MM.1S (cell line): ENCODE results near the gene COPB1.
"Not testable (repeated sequence)": the region's sequence is repeated elsewhere in the genome, so short reads cannot be mapped to it uniquely, and the experiment has no call there.

Experiments used
- DNase-seq: peaks from one replicate; pipeline ENCODE4 v3.0.0-alpha.2; 2015
- H2AFZ ChIP-seq: fragments of 300-600 bp; sonication (generic); 2 replicates; pipeline ENCODE4 v1.6.0; 2016; ENCODE audit warnings: antibody characterized with exemption, low read length
- H3F3A ChIP-seq: fragments of 300-600 bp; sonication (generic); 2 replicates; pipeline ENCODE4 v1.6.1; 2016; ENCODE audit warnings: mild to moderate bottlenecking, antibody characterized with exemption, low read length, moderate library complexity, mixed read lengths; ENCODE audit not compliant: insufficient read depth
- H3K27ac ChIP-seq: fragments of 300-600 bp; sonication (generic); 2 replicates; pipeline ENCODE4 v1.5.1; 2016; ENCODE audit warnings: mild to moderate bottlenecking, low read length
- H3K27me3 ChIP-seq: fragments of 300-600 bp; sonication (generic); replicated peaks from 2 replicates; pipeline ENCODE4 v1.6.0; 2016; ENCODE audit warnings: low read length; ENCODE audit not compliant: insufficient read depth
- H3K36me3 ChIP-seq: fragments of 300-600 bp; sonication (generic); replicated peaks from 2 replicates; pipeline ENCODE4 v1.6.1; 2016; ENCODE audit warnings: mild to moderate bottlenecking, low read length, mixed read lengths; ENCODE audit not compliant: insufficient read depth
- H3K4me1 ChIP-seq: fragments of 300-600 bp; sonication (generic); 2 replicates; pipeline ENCODE4 v1.6.1; 2016; ENCODE audit warnings: low read length, mixed read lengths
- H3K4me2 ChIP-seq: fragments of 300-600 bp; sonication (generic); 2 replicates; pipeline ENCODE4 v1.6.0; 2016; ENCODE audit warnings: low read depth, low read length
- H3K4me3 ChIP-seq: fragments of 300-600 bp; sonication (generic); 2 replicates; pipeline ENCODE4 v1.5.1; 2016; ENCODE audit warnings: low read length, mixed read lengths
- H3K79me2 ChIP-seq: fragments of 300-600 bp; sonication (generic); 2 replicates; pipeline ENCODE4 v1.6.1; 2016; ENCODE audit warnings: mixed run types, low read length, mixed read lengths
- H3K9ac ChIP-seq: fragments of 300-600 bp; sonication (generic); 2 replicates; pipeline ENCODE4 v1.6.1; 2016; ENCODE audit warnings: low read length, mixed read lengths
- H3K9me2 ChIP-seq: fragments of 300-600 bp; sonication (generic); replicated peaks from 2 replicates; pipeline ENCODE4 v1.6.1; 2016; ENCODE audit warnings: mild to moderate bottlenecking, low read length, mixed read lengths; ENCODE audit not compliant: insufficient read depth
- H3K9me3 ChIP-seq: fragments of 300-600 bp; sonication (generic); replicated peaks from 2 replicates; pipeline ENCODE4 v1.6.1; 2016; ENCODE audit warnings: mild to moderate bottlenecking, low read length, mixed read lengths; ENCODE audit not compliant: insufficient read depth
- H4K20me1 ChIP-seq: fragments of 300-600 bp; sonication (generic); 2 replicates; pipeline ENCODE4 v1.6.1; 2016; ENCODE audit warnings: mild to moderate bottlenecking, low read length, moderate library complexity, mixed read lengths; ENCODE audit not compliant: insufficient read depth
- CTCF ChIP-seq: fragments of 300-600 bp; sonication (generic); IDR thresholded peaks from 2 replicates; pipeline ENCODE4 v1.5.1; 2016; ENCODE audit warnings: antibody characterized with exemption, low read length, mixed read lengths
- EZH2 ChIP-seq: fragments of 300-600 bp; sonication (generic); optimal IDR thresholded peaks from 2 replicates; pipeline ENCODE3; 2017; ENCODE audit warnings: low read depth, mild to moderate bottlenecking, antibody characterized with exemption, low read length, mixed read lengths
- EZH2phosphoT487 ChIP-seq: fragments of 300-600 bp; sonication (generic); IDR thresholded peaks from 2 replicates; pipeline ENCODE4 v1.6.1; 2018; ENCODE audit warnings: antibody characterized with exemption, low read length

The COPB1 gene

GRCh38 chr11:14538271-14538925, 38.8 kb upstream of the COPB1 start:
- no peak for DNase-seq
- H4K20me1 ChIP-seq = no peaks in the 10 kb centered on the region
- H3K79me2 ChIP-seq = no peaks in the 10 kb centered on the region
- no peaks in the 10 kb centered on the region; the same call in 1 of the 2 replicates for H3F3A ChIP-seq
- H3K9me3 ChIP-seq = no peaks in the 10 kb centered on the region
- no peak overlapping the region for H2AFZ ChIP-seq
- H3K9ac ChIP-seq = no peak overlapping the region
- H3K4me2 ChIP-seq = no peak overlapping the region
- TF ChIP-seq CTCF (no peak), EZH2 (no peak), EZH2phosphoT487 (no peak)
- H3K4me3 ChIP-seq = no peak overlapping the region
- H3K36me3 ChIP-seq = no peaks in the 10 kb centered on the region
- H3K27me3 ChIP-seq = no peaks in the 10 kb centered on the region
- no peaks in the 10 kb centered on the region for H3K4me1 ChIP-seq
- no peaks in the 10 kb centered on the region for H3K9me2 ChIP-seq
- H3K27ac ChIP-seq = no peak overlapping the region

- H2AFZ ChIP-seq = peak overlapping the region; percentile 60; the same call in 1 of the 2 replicates
- no peak overlapping the region; the same call in 1 of the 2 replicates for H3K27ac ChIP-seq
- TF ChIP-seq CTCF (peak; percentile 87), EZH2 (no peak), EZH2phosphoT487 (no peak)
- peak overlapping the region; percentile 67 for H3K4me2 ChIP-seq
- no peaks in the 10 kb centered on the region for H3K36me3 ChIP-seq
- no peaks in the 10 kb centered on the region for H3K79me2 ChIP-seq
- no peaks in the 10 kb centered on the region for H3K9me2 ChIP-seq
- H3K4me1 ChIP-seq = no peaks in the 10 kb centered on the region
- H3K9ac ChIP-seq = no peak overlapping the region; the same call in 1 of the 2 replicates
- no peaks in the 10 kb centered on the region for H3K9me3 ChIP-seq
- no peaks in the 10 kb centered on the region for H4K20me1 ChIP-seq
- H3F3A ChIP-seq = no peaks in the 10 kb centered on the region; the same call in 1 of the 2 replicates
- H3K4me3 ChIP-seq = 0 out of 2 replicates have a peak overlapping the region, but pooled peaks have one; percentile 27
- peak; percentile 61 for DNase-seq
- H3K27me3 ChIP-seq = no peaks in the 10 kb centered on the region
Observed at GRCh38 chr11:14537134-14537599, 37.6 kb upstream of the COPB1 start.

GRCh38 chr11:14535166-14535565, 35.6 kb upstream of the COPB1 start:
- not testable (repeated sequence) for H3K9me2 ChIP-seq, H3F3A ChIP-seq, H4K20me1 ChIP-seq, H3K4me1 ChIP-seq, H3K27me3 ChIP-seq, H3K27ac ChIP-seq, H3K9me3 ChIP-seq, H3K79me2 ChIP-seq, H3K4me3 ChIP-seq, DNase-seq, H2AFZ ChIP-seq, H3K4me2 ChIP-seq, H3K36me3 ChIP-seq, H3K9ac ChIP-seq

GRCh38 chr11:14529951-14530350, 30.3 kb upstream of the COPB1 start:
- H2AFZ ChIP-seq = no peak overlapping the region
- no peaks in the 10 kb centered on the region for H3K9me2 ChIP-seq
- no peaks in the 10 kb centered on the region for H3K9me3 ChIP-seq
- no peaks in the 10 kb centered on the region for H3K4me1 ChIP-seq
- TF ChIP-seq EZH2phosphoT487 (no peak), CTCF (no peak), EZH2 (no peak)
- no peak overlapping the region for H3K9ac ChIP-seq
- no peaks in the 10 kb centered on the region for H3K79me2 ChIP-seq
- DNase-seq = no peak
- H3K4me3 ChIP-seq = no peak overlapping the region
- H3K36me3 ChIP-seq = no peaks in the 10 kb centered on the region
- H3K4me2 ChIP-seq = no peak overlapping the region
- no peaks in the 10 kb centered on the region for H3K27me3 ChIP-seq
- H3K27ac ChIP-seq = no peak overlapping the region
- no peaks in the 10 kb centered on the region for H3F3A ChIP-seq
- no peaks in the 10 kb centered on the region for H4K20me1 ChIP-seq
